Measurements from ENCODE around the gene EML1. TPM values are rescaled to one million over a fixed set of nuclear protein-coding genes. Genes with fewer than 3 reads are reported as not detected.

Gene EML1
- total RNA-seq, 1 experiment from 2014 or later, result 11.8 TPM

- H3K9me3 ChIP-seq, result no peaks in the 10 kb centered on the region
- no peaks in the 10 kb centered on the region for H3K27me3 ChIP-seq
- H3K4me3 ChIP-seq, result no peak overlapping the region
- H3K36me3 ChIP-seq, result no peaks in the 10 kb centered on the region
- DNase-seq, result peak; percentile 14
Measured at GRCh38 chr14:99982537-99983250, 189.5 kb downstream of the EML1 start.

- Histone ChIP-seq H3K36me3 (no peaks in the 10 kb centered on the region), H3K9me3 (no peaks in the 10 kb centered on the region), H3K4me3 (no peak overlapping the region), H3K27me3 (no peaks in the 10 kb centered on the region)
- DNase-seq, result no peak
Measured at GRCh38 chr14:99983251-99984015, 190.2 kb downstream of the EML1 start.

GRCh38 chr14:99984036-99984435 lies 190.8 kb downstream of the EML1 start:
- Histone ChIP-seq H3K4me3 (no peak overlapping the region), H3K9me3 (no peaks in the 10 kb centered on the region), H3K27me3 (no peaks in the 10 kb centered on the region), H3K36me3 (no peaks in the 10 kb centered on the region)
- no peak for DNase-seq

GRCh38 chr14:99986396-99986795 lies 193.2 kb downstream of the EML1 start:
- Histone ChIP-seq H3K27me3 (no peaks in the 10 kb centered on the region), H3K9me3 (no peaks in the 10 kb centered on the region), H3K36me3 (no peaks in the 10 kb centered on the region), H3K4me3 (no peak overlapping the region)
- no peak for DNase-seq

GRCh38 chr14:99989032-99989431 lies 195.8 kb downstream of the EML1 start:
- Histone ChIP-seq H3K27me3 (no peaks in the 10 kb centered on the region), H3K4me3 (no peak overlapping the region), H3K36me3 (no peaks in the 10 kb centered on the region), H3K9me3 (no peaks in the 10 kb centered on the region)
- no peak for DNase-seq

GRCh38 chr14:99990268-99991170 lies 197.3 kb downstream of the EML1 start:
- H3K27me3 ChIP-seq, result no peaks in the 10 kb centered on the region
- H3K36me3 ChIP-seq, result no peaks in the 10 kb centered on the region
- no peak for DNase-seq
- H3K4me3 ChIP-seq, result no peak overlapping the region
- H3K9me3 ChIP-seq, result no peaks in the 10 kb centered on the region

- Histone ChIP-seq H3K27me3 (no peaks in the 10 kb centered on the region), H3K36me3 (no peaks in the 10 kb centered on the region), H3K9me3 (no peaks in the 10 kb centered on the region), H3K4me3 (no peak overlapping the region)
- DNase-seq, result no peak
Measured at GRCh38 chr14:99991331-99991730, 198.1 kb downstream of the EML1 start.

Other genes with a start within 250 kb of the EML1 start
- gene CCDC85C, start 189.2 kb upstream of the EML1 start, total RNA-seq (2014; rRNA removed; shearing (Covaris generic); ENCODE audit: low replicate concordance), result 19.9 and 22.2 TPM in 2 replicates
- not detected in 2 replicates for gene HHIPL1, start 148.3 kb upstream of the EML1 start, total RNA-seq (2014; rRNA removed; shearing (Covaris generic); ENCODE audit: low replicate concordance)
- gene CYP46A1, start 109.1 kb upstream of the EML1 start, total RNA-seq (2014; rRNA removed; shearing (Covaris generic); ENCODE audit: low replicate concordance), result not detected in 2 replicates